ENCODE measurements around the gene GHRH.

GRCh38 chr20:37301558-37301957 lies 39.9 kb upstream of the GHRH start:
- TF ChIP-seq, protein P1, sequence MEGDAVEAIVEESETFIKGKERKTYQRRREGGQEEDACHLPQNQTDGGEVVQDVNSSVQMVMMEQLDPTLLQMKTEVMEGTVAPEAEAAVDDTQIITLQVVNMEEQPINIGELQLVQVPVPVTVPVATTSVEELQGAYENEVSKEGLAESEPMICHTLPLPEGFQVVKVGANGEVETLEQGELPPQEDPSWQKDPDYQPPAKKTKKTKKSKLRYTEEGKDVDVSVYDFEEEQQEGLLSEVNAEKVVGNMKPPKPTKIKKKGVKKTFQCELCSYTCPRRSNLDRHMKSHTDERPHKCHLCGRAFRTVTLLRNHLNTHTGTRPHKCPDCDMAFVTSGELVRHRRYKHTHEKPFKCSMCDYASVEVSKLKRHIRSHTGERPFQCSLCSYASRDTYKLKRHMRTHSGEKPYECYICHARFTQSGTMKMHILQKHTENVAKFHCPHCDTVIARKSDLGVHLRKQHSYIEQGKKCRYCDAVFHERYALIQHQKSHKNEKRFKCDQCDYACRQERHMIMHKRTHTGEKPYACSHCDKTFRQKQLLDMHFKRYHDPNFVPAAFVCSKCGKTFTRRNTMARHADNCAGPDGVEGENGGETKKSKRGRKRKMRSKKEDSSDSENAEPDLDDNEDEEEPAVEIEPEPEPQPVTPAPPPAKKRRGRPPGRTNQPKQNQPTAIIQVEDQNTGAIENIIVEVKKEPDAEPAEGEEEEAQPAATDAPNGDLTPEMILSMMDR (IDR thresholded peaks at IDR 0.05), result no peak
- TF ChIP-seq POLR2A (IDR thresholded peaks at IDR 0.05), result no peak
